ENCODE measurements around the gene MORC3.
"Not testable (repeated sequence)": the region's sequence is repeated elsewhere in the genome, so short reads cannot be mapped to it uniquely, and the experiment has no call there.

Gene MORC3

DNA sequence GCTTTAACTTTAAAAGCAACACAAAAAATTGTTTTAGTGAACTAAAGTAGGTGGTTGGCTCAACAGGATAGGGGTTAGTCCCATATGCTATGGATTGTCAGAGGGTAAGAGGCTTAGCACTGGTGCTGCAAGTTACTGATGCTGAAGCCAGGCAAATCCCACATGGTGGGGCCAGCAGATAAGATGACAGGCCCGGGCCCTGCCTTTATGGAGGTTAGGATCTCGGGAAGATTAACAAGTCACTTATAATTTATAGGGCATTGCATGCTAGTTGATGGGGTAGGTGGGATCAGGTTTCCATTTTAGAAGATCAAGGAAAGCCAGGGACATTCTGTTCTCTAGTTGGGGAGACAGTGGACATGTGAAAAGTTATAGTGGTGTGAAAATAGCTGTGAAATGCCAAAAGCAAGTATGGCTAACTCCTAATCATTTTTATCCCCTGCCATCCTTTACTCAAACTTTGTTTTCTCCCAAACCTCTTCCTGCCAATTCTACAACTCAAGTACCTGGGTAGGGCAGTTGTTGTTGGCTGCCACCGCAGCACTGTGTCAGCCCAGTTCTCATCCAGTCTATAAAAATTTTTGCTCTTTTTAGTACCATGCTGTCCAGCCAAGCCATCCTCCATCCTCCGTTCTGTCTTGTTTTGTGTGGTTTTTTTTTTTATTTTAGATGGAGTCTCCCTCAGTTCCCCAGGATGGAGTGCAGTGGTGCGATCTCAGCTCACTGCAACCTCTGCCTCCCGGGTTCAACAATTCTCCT is 75.5 kb downstream of the MORC3 start:
- no peaks in the 10 kb centered on the region for H3K9me3 Mint-ChIP-seq
- no peaks in the 10 kb centered on the region for H3K4me1 Mint-ChIP-seq
- no peak overlapping the region for H3K27ac Mint-ChIP-seq
- H3K36me3 Mint-ChIP-seq = peaks cover 19% of the 10 kb centered on the region
- no peaks in the 10 kb centered on the region for H3K27me3 Mint-ChIP-seq
- H3K4me3 Mint-ChIP-seq = no peak overlapping the region

DNA sequence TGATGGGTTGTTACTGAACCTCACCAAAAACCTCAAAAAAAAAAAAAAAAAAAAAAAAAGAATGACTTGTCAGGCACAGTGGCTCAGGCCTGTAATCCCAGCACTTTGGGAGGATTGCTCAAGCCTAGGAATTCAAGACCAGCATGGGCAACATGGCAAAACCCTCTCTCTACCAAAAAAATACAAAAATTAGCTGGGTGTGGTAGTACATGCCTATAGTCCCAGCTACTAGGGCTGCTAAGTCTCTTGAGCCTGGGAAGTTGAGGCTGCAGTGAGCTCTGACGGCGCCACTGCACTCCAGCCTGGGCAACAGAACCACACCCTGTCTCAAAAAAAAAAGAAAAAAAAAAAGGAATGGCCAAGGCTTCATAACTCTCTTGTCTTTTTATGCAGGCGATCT is 76.3 kb downstream of the MORC3 start:
- Mint-ChIP-seq H3K27ac (no peak overlapping the region), H3K36me3 (peaks cover 19% of the 10 kb centered on the region), H3K4me3 (no peak overlapping the region), H3K4me1 (no peaks in the 10 kb centered on the region), H3K27me3 (no peaks in the 10 kb centered on the region), H3K9me3 (no peaks in the 10 kb centered on the region)

DNA sequence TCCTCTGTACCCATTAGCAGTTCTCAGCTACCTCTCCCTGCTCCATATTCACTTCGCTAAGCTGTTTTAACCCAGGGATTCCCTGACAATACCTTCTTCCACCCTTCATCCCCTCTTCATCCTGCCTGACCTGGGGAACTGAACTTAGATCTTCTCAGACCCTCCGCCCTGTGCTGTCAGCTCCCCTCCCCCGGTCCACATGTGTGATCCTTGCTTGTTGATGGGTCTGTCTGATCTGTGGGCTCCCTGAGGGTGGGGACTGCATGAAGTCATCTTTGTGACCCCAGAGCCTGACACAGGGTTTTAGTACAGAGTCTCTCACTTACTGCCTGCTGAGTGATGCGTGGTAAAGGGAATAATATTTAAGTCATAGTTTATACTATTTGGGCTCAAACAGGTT is 77.0 kb downstream of the MORC3 start:
- Mint-ChIP-seq H3K36me3 (peaks cover 18% of the 10 kb centered on the region), H3K9me3 (no peaks in the 10 kb centered on the region), H3K27ac (no peak overlapping the region), H3K4me1 (no peaks in the 10 kb centered on the region), H3K4me3 (no peak overlapping the region), H3K27me3 (no peaks in the 10 kb centered on the region)

DNA sequence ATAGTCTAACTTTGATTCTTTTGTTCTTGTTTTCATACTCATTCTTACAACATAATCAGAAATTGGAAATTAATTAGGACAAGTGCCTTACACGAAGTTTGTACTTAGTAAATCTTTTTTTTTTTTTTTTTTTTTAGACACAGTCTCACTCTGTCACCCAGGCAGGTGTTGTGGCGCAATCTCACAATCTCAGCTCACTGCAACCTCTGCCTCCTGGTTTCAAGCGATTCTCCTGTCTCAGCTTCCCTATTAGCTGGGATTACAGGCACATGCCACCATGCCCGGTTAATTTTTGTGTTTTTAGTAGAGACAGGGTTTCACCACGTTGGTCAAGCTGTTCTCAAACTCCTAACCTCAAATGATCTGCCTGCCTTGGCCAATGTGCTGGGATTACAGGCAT is 77.6 kb downstream of the MORC3 start:
- Mint-ChIP-seq H3K4me3 (no peak overlapping the region), H3K36me3 (peaks cover 18% of the 10 kb centered on the region), H3K4me1 (no peaks in the 10 kb centered on the region), H3K27me3 (no peaks in the 10 kb centered on the region), H3K9me3 (no peaks in the 10 kb centered on the region), H3K27ac (no peak overlapping the region)

DNA sequence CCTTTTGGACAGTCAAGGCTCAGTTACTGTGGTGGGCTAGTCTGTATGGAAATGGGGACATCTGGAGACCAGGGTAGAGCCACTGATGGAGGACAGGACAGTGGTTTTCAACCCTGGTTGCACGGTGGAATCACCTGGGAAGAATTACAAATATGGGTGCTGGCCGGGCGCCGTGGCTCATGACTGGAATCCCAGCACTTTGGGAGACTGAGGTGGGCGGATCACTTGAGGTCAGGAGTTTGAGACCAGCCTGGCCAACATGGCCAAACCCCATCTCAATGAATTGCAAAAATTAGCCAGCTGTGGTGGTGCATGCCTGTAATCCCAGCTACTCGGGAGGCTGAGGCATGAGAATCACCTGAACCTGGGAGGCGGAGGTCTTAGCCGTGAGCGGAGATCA is 79.7 kb downstream of the MORC3 start:
- peaks cover 18% of the 10 kb centered on the region for H3K36me3 Mint-ChIP-seq
- H3K4me3 Mint-ChIP-seq, H3K9me3 Mint-ChIP-seq, H3K27me3 Mint-ChIP-seq, H3K4me1 Mint-ChIP-seq, H3K27ac Mint-ChIP-seq: not testable (repeated sequence)

DNA sequence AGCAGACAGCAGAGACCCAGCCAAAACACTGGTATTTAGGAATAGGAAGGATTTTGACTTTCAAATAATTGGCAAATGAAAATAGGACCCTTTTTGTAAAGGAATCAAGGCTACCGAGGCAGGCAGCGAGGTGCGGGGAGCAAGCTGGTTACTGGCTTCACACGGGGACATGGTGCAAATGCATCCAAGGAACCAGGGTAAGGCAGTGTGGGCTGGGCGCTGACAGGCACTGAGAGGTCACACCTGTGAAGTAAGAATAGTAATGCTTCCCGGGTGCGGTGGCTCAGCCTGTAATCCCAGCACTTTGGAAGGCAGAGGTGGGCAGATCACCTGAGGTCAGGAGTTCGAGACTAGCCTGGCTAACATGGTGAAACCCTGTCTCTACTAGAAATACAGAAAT is 80.7 kb downstream of the MORC3 start:
- Mint-ChIP-seq H3K4me1 (no peaks in the 10 kb centered on the region), H3K36me3 (peaks cover 15% of the 10 kb centered on the region), H3K27ac (no peak overlapping the region), H3K9me3 (no peaks in the 10 kb centered on the region), H3K27me3 (no peaks in the 10 kb centered on the region), H3K4me3 (no peak overlapping the region)

DNA sequence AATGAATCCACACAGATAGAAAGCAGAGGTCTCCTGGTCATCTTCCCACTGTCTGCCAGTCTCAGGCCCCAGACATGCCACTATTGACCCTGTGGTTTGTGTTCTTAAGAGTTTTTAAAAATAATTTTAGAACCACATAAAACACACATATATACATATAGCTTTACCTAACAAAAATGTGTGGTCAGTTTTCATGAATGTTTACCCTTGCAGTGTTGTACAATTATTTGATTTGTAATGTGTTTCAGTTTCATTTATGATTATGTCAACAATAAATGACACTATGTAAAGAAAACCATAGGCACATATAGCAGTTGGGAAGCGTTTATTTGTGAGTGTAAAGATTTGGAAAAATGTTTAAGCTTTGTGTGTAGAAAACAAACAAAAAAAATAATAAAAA is 82.3 kb downstream of the MORC3 start:
- no peaks in the 10 kb centered on the region for H3K4me1 Mint-ChIP-seq
- peaks cover 17% of the 10 kb centered on the region for H3K36me3 Mint-ChIP-seq
- H3K27ac Mint-ChIP-seq = no peak overlapping the region
- no peaks in the 10 kb centered on the region for H3K27me3 Mint-ChIP-seq
- no peaks in the 10 kb centered on the region for H3K9me3 Mint-ChIP-seq
- H3K4me3 Mint-ChIP-seq = no peak overlapping the region

DNA sequence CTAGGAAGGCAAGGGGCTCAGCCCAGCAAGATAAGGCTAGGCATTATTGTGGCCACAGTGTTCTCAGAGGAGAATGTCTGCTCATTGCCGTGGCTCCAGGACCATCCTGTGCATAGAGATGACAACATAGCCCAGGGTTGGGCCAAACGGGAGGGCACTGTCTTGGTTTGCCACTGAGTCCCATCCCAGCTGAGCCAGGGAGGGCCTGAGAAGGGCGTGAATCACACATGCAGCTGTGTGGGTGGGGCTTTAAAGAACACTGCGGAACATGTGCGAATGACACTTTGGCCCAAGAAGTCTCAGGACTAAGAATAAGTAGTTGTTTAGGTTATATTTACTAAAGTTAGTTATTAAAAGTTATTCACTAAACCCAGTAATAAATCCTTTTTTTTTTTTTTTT is 83.7 kb downstream of the MORC3 start:
- no peaks in the 10 kb centered on the region for H3K9me3 Mint-ChIP-seq
- H3K4me1 Mint-ChIP-seq = no peaks in the 10 kb centered on the region
- no peaks in the 10 kb centered on the region for H3K27me3 Mint-ChIP-seq
- no peak overlapping the region for H3K27ac Mint-ChIP-seq
- peaks cover 21% of the 10 kb centered on the region for H3K36me3 Mint-ChIP-seq
- H3K4me3 Mint-ChIP-seq = no peak overlapping the region

DNA sequence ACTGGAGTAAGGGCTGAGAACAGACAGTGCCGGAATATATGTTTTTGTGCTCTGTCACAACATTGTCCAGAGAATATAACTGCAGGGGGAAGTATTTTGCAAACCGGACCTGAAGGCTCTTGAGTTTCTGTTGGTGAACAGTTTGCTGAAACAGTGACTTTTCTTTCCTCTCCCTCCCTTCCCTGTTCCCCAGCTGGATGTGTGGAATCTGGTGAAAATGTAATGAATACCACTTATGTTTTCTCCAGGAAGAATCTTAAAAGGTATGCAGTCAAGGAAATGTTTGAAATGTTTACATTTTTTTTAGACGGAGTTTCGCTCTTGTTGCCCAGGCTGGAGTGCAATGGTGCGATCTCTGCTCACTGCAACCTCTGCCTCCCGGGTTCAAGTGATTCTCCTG is 88.6 kb downstream of the MORC3 start:
- Mint-ChIP-seq H3K36me3 (peaks cover 21% of the 10 kb centered on the region), H3K9me3 (no peaks in the 10 kb centered on the region), H3K4me3 (no peak overlapping the region), H3K27ac (no peak overlapping the region), H3K27me3 (no peaks in the 10 kb centered on the region), H3K4me1 (no peaks in the 10 kb centered on the region)

DNA sequence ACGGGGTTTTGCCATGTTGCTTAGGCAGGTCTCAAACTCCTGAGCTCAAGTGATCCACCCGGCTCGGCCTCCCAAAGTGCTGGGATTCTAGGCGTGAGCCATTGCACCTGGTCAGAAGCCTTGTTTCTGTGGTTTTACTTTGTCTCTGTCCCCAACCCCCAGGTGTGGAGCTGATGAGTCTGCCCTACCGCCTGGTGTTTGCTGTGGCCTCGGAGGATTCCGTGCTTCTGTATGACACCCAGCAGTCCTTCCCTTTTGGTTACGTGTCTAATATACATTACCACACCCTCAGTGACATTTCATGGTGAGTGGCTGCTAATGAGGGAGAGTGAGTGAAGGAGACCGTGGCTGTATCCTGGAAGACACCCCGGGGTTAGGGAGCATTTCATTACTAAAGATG is 91.3 kb downstream of the MORC3 start:
- no peaks in the 10 kb centered on the region for H3K4me1 Mint-ChIP-seq
- H3K9me3 Mint-ChIP-seq = no peaks in the 10 kb centered on the region
- H3K36me3 Mint-ChIP-seq = peaks cover 24% of the 10 kb centered on the region
- H3K27ac Mint-ChIP-seq = no peak overlapping the region
- H3K4me3 Mint-ChIP-seq = no peak overlapping the region
- no peaks in the 10 kb centered on the region for H3K27me3 Mint-ChIP-seq

DNA sequence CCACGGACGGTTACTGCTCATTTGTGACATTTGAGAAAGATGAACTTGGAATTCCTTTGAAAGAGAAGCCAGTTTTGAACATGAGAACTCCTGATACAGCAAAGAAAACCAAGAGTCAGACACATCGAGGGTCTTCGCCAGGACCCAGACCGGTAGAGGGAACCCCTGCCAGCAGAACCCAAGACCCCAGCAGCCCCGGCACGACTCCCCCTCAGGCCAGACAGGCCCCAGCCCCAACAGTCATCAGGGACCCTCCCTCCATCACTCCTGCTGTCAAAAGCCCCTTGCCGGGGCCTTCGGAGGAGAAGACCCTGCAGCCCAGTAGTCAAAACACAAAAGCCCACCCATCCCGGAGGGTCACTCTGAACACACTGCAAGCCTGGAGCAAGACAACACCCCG is 92.9 kb downstream of the MORC3 start:
- Mint-ChIP-seq H3K4me3 (no peak overlapping the region), H3K4me1 (no peaks in the 10 kb centered on the region), H3K27ac (no peak overlapping the region), H3K27me3 (no peaks in the 10 kb centered on the region), H3K9me3 (no peaks in the 10 kb centered on the region), H3K36me3 (peaks cover 22% of the 10 kb centered on the region)

DNA sequence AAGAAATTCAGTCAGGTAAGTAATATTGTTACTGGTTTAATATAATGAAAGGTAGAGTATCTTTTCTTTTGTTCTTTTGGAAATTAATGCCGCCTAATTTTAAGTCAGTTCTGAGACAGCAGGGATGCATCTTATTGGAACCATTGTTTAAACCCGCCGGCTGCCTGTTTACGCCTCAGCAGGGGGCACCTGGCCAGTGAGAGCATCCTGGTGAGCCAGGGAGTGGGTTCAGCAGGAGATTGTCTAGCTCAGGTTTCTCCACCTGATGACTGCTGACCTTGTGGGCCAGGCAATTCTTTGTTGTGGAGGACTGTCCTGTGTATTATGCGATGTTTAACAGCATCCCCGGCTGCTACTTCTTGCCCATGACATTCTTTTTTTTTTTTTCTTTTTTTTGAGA is 95.4 kb downstream of the MORC3 start:
- Mint-ChIP-seq H3K9me3 (no peaks in the 10 kb centered on the region), H3K27me3 (no peaks in the 10 kb centered on the region), H3K27ac (no peak overlapping the region), H3K36me3 (peaks cover 17% of the 10 kb centered on the region), H3K4me1 (no peaks in the 10 kb centered on the region), H3K4me3 (no peak overlapping the region)

DNA sequence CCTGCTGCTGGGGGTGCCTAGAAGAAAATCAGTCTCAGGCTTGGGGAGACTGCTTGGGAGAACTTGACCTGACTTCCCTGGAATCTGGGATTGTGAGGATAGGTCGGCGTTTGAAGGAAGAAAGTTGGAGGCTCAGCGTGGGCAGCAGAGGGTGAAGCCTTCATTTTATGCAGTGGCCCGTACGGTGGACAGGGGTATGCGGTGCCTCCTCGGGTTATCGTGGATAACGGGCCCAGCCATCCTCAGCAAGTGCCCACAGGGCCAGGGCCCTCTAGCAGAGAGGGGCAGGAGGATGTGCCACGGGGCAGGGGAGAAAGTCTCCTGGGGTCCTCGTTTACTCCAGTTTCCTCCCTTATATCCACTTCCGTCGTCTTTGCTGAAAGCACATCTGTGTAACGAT is 99.2 kb downstream of the MORC3 start:
- Mint-ChIP-seq H3K4me3 (no peak overlapping the region), H3K27ac (no peak overlapping the region), H3K9me3 (no peaks in the 10 kb centered on the region), H3K27me3 (no peaks in the 10 kb centered on the region), H3K36me3 (peaks cover 8% of the 10 kb centered on the region), H3K4me1 (no peaks in the 10 kb centered on the region)

DNA sequence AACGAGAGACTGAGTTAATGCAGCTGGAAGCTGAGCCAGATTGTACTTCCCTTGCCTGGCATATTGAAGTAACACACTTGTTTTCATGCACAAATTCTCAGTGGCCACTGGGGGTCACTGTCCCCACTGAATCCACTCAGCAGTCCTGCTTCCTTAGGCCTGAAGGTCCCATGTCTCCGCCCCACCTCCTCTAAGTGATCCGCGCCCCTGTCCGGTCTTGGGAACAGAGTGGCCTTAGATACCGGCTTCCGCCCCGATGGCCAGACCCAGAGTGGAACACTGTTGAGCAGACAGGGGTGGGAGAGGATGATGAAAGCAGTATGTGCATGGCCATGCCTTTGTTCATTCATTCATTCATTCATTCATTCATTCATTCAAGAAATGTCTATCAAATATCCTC is 100.0 kb downstream of the MORC3 start:
- Mint-ChIP-seq H3K36me3 (peaks cover 7% of the 10 kb centered on the region), H3K4me1 (no peaks in the 10 kb centered on the region), H3K9me3 (no peaks in the 10 kb centered on the region), H3K27ac (no peak overlapping the region), H3K27me3 (no peaks in the 10 kb centered on the region), H3K4me3 (no peak overlapping the region)

DNA sequence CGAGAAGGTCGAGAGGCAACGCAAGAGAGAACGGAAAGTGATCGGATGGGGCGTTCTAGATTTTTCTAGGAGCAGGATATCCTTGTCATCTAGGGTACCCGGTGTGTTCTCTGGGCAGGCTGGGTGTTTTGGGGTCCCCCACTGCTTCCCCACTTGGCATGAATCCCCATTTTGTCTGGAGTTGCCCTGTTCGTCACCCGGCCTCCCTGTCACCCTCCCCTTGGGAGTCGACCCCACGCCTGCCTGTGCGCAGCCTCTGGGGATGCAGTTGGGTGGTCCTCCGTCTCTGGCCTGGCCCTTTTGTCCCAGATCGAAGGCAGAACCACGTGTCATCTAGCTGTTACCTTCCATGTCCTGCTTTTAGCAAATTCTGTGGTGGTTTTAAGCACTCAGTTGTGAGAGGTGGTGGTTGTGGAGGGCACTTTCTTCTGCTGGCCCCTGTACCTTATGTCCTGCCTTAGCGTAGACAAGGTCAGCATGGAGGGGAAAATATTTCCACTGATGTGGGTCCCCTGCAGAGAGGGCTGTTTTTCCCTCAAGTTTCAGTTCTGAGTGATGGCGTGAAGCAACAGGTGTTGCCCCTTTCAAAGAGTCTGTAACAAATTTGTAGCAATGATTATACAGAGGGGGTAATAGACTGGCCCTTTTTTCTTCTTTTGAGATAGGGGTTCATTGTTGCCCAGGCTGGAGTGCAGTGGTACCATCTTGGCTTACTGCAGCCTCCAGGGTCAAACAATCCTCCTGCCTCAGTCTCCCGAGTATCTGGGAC is 100.8 kb downstream of the MORC3 start:
- no peaks in the 10 kb centered on the region for H3K9me3 Mint-ChIP-seq
- no peaks in the 10 kb centered on the region for H3K4me1 Mint-ChIP-seq
- H3K4me3 Mint-ChIP-seq = no peak overlapping the region
- peaks cover 7% of the 10 kb centered on the region for H3K36me3 Mint-ChIP-seq
- H3K27me3 Mint-ChIP-seq = no peaks in the 10 kb centered on the region
- H3K27ac Mint-ChIP-seq = peak overlapping the region; percentile 35

DNA sequence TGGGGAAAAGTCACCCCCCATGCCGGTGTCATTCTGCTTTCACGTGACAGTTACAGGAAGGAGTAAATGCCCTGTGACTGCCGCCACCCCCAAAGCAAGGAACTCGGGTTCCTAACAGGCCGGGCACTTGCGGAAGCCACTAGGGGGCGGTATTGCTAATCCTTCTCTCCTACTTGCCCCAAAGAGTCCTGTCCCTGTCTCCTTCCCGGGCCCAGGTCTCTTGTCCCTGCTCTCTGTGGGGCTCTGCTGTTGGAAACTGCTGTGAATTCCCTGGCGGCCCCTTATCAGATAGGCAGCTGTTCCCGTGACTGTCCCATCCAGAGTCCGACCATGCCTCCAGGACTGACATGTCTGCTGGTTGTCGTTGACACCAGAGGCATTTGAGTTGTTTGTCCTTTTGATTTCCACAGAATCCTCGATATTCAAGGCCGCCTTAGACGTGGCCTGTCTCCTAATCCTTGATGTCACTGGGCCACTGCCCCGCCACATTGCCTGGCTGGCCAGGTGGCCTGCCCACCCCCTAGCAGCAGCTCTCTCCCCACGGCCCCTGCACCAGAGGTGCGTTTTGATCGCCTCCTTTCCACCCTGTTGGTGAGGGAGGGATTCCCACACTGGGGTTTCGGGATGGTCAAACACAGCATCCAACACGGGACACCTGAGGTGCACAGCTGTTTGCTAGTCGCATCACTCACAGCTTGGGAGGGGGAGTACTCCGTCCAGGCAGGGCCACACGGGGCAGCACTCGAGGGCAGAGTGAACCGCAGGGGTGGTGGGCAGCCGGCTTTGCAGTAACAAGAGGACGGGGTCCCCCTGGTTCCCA is 102.5 kb downstream of the MORC3 start:
- Mint-ChIP-seq H3K27ac (no peak overlapping the region), H3K27me3 (no peaks in the 10 kb centered on the region), H3K9me3 (no peaks in the 10 kb centered on the region), H3K4me1 (no peaks in the 10 kb centered on the region), H3K4me3 (no peak overlapping the region), H3K36me3 (peaks cover 2% of the 10 kb centered on the region)

All from activated naive CD4-positive, alpha-beta T cell treated with anti-CD3 and anti-CD28 coated beads, Interleukin-2, amount 50 U/mL, for 24 hours (primary cell).